Ovary (tissue), 9 donors: ENCODE measurements around the gene USP11. TPM values are rescaled to one million over a fixed set of nuclear protein-coding genes. Genes with fewer than 3 reads are reported as not detected.

Experiments used
- DNase-seq, 5 donors: peaks; one replicate each; pipeline ENCODE4 v3.0.0-alpha.2; 2019 to 2020
- H3K27ac ChIP-seq, 2 donors: fragments of 200-600 bp; one replicate each; pipeline versions ENCODE4 v1.5.1 to v1.8.0; 2019 to 2022
- H3K27me3 ChIP-seq: fragments of 200-600 bp; one replicate; pipeline ENCODE4 v1.8.0; 2022
- H3K36me3 ChIP-seq: fragments of 200-600 bp; sonication (generic); one replicate; pipeline ENCODE4 v1.5.1; 2019
- H3K4me1 ChIP-seq: one replicate; pipeline ENCODE4 v1.8.1; 2013; ENCODE audit warnings: mild to moderate bottlenecking, moderate library complexity; ENCODE audit not compliant: insufficient read depth
- H3K4me3 ChIP-seq: fragments of 200-600 bp; sonication (generic); one replicate; pipeline ENCODE4 v1.5.1; 2017
- H3K9me3 ChIP-seq, 2 donors: fragments of 200-600 bp in 1 of 2; sonication (generic) in 1 of 2; one replicate each; pipeline versions ENCODE4 v1.5.1 to v1.8.1; 2013 to 2019; ENCODE audit warnings: mild to moderate bottlenecking in 1 of 2, moderate library complexity in 1 of 2
- CTCF ChIP-seq, 3 donors: fragments of 450-650 bp in 2 of 3; fragments of 200-600 bp in 1 of 3; IDR thresholded peaks; one replicate each; pipeline versions ENCODE4 v1.5.1 to v1.8.0; 2016 to 2022; ENCODE audit warnings: antibody characterized with exemption in 3 of 3, mild to moderate bottlenecking in 1 of 3
- EP300 ChIP-seq: sonication (generic); formaldehyde crosslinking; IDR thresholded peaks from one replicate; pipeline ENCODE4 v1.6.1; 2017; ENCODE audit warnings: antibody characterized with exemption
- POLR2A ChIP-seq: fragments of 450-650 bp; IDR thresholded peaks from one replicate; pipeline ENCODE4 v1.6.1; 2017; ENCODE audit warnings: antibody characterized with exemption, mild to moderate bottlenecking, moderate library complexity
- WGBS, 3 donors: extraction: QIAGEN DNeasy Blood & Tissue Kit in 1 of 3; methylation state at CpG; one replicate each; pipeline versions ENCODE4 v1.1.5 to v1.1.7; 2013 to 2017; 5-methylcytosine and 5-hydroxymethylcytosine counted together
- intact Hi-C, 4 donors: fragments of 100-400 bp; cut with DNase I; formaldehyde crosslinking; loops; one replicate each; pipeline versions ENCODE4 v1.11.0 to v1.15.1; 2022 to 2023
- polyA plus RNA-seq, 2 donors: library from polyadenylated mRNA; stranded (reverse); fragments of 200-250 nt in 1 of 2; fragments of 350-450 nt in 1 of 2; fragmentation: Illumina TruSeq in 1 of 2; extraction: RNeasy Lipid Tissue Mini Kit (QIAGEN cat#74804) in 1 of 2; gene quantifications; one replicate each; pipeline ENCODE4 v1.2.3, GENCODE V29; 2013 to 2014
- total RNA-seq, 7 donors: library from RNA; depleted of rRNA in 2 of 7; stranded (reverse); fragments of >200 nt in 2 of 7; fragmentation: NEBNext Ultra II Directional in 3 of 7; extraction: Animal tissue kit (Norgen Biotek cat#: 25700) in 3 of 7; gene quantifications; one replicate each; pipeline versions ENCODE4 v1.1.0 to v1.2.4, GENCODE V29; 2016 to 2023
- donor health status: DM: no; HTN: no; CAD: no; lungs with moderate emphysema.
- donor health status: DM: no; HTN: no; CAD: no.
- donor health status: Bipolar disorder and iron deficiency.
- donor health status: DM: yes; HTN: yes; CAD: no.
- donor health status: DM: no; HTN: no; CAD: no.
- donor health status: DM: yes; HTN: yes; CAD: no.

Gene USP11
- total and polyA plus RNA-seq, 9 donors: 55.6 to 166 (median 109) TPM

DNA sequence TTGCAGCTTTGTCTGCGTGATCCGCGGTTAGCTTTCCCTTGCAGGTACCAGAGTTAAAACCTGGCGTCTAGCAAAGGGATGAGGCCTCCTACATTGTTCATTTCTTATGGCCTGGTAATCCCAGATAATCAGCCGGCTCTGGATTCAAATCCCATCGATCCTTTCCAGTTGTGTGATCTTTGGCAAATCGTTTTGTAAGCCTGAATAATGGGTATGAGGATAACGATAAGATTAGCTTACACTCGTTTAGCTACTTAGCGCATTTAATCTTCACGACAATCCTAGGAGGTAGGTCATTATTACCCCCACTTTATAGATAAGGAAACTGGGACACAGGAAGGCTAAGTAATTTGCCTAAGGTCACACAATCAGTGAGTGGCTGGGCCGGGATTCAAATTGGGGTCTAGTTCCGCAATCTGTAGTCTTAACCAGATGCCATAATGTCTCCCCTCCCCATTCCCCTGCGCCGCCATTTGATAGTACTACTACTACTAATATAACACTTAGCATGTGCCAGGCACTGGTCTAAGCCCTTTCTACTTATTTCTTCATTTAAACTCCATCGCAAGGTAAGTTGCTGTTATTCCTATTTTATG lies 40.9 kb upstream of the USP11 start:
- Histone ChIP-seq H3K4me1 (peaks cover 4% of the 10 kb centered on the region), H3K4me3 (no peak overlapping the region), H3K27me3 (no peaks in the 10 kb centered on the region), H3K36me3 (no peaks in the 10 kb centered on the region), H3K27ac (no peak overlapping the region), H3K9me3 (no peaks in the 10 kb centered on the region)
- no peak for TF ChIP-seq CTCF (IDR thresholded peaks at IDR 0.05)
- TF ChIP-seq POLR2A: no peak
- TF ChIP-seq EP300: no peak
- DNase-seq: no peak
- intact Hi-C loops: loop anchor here in 2 of 4 donors (5.0 to 10.0 kb wide), 4 partner anchors 190 to 453 kb away; no protein-coding TSS in a partner anchor
- WGBS, 3 donors: 63 to 75% (median 70%) methylated on average over 16 of the region's 16 CpGs

- Histone ChIP-seq H3K4me1 (peaks cover 4% of the 10 kb centered on the region), H3K4me3 (peak within 1 kb of the TSS; percentile 94), H3K9me3 (no peaks in the 10 kb centered on the region), H3K27me3 (no peaks in the 10 kb centered on the region), H3K36me3 (no peaks in the 10 kb centered on the region), H3K27ac (peak within 1 kb of the TSS; percentile 84 to 87)
- intact Hi-C loops: loop anchor here in 2 of 4 donors (5.0 to 10.0 kb wide), 4 partner anchors 189 to 451 kb away; no protein-coding TSS in a partner anchor
- DNase-seq: peak; percentile 97 to 98 (median 97)
- 0 to 1% (median 0%) methylated on average over 50 of the region's 50 CpGs for WGBS, 3 donors
- peak; percentile 73 to 95 (median 94) for TF ChIP-seq CTCF (IDR thresholded peaks at IDR 0.05)
- TF ChIP-seq EP300: no peak
- peak; percentile 92 for TF ChIP-seq POLR2A
These were observed 39.2 kb upstream of the USP11 start, which contains the start of gene UBA1 for GRCh38 chrX:47193475-47194193. Gene UBA1 (plus strand): TSS chrX:47193829. CDS start chrX:47198803, 4,974 bp downstream.

- TF ChIP-seq CTCF (IDR thresholded peaks at IDR 0.05) (peak in 1 of 3 donors; percentile 2), POLR2A (no peak)
- Histone ChIP-seq H3K4me3 (peak overlapping the region; percentile 94), H3K27me3 (no peaks in the 10 kb centered on the region), H3K4me1 (peaks cover 4% of the 10 kb centered on the region), H3K9me3 (no peaks in the 10 kb centered on the region), H3K27ac (peak overlapping the region; percentile 84 to 87), H3K36me3 (no peaks in the 10 kb centered on the region)
- DNase-seq: no peak
- WGBS, 3 donors: 13 to 17% (median 17%) methylated on average over 14 of the region's 14 CpGs
- intact Hi-C loops: loop anchor here in 2 of 4 donors (5.0 to 10.0 kb wide), 4 partner anchors 188 to 451 kb away; no protein-coding TSS in a partner anchor
These were observed 38.5 kb upstream of the USP11 start for GRCh38 chrX:47194194-47194787.

GRCh38 chrX:47196098-47196497 lies 36.7 kb upstream of the USP11 start:
- Histone ChIP-seq H3K4me3 (peak overlapping the region; percentile 7), H3K9me3 (no peaks in the 10 kb centered on the region), H3K4me1 (peaks cover 3% of the 10 kb centered on the region), H3K27ac (no peak overlapping the region), H3K36me3 (no peaks in the 10 kb centered on the region), H3K27me3 (no peaks in the 10 kb centered on the region)
- TF ChIP-seq EP300 (no peak), CTCF (IDR thresholded peaks at IDR 0.05) (no peak), POLR2A (no peak)
- intact Hi-C loops: loop anchor here in 3 of 4 donors (5.0 to 10.0 kb wide), 3 partner anchors 189 to 449 kb away; no protein-coding TSS in a partner anchor
- 66 to 69% (median 66%) methylated on average over 3 of the region's 3 CpGs for WGBS, 3 donors
- DNase-seq: no peak
